ENCODE measurements around the gene TXNRD3. TPM values are rescaled to one million over a fixed set of nuclear protein-coding genes. Genes with fewer than 3 reads are reported as not detected.

Gene TXNRD3
- total RNA-seq, 2 donors from 2014 or later = 0.50 TPM

- ATAC-seq (no peak), DNase-seq (no peak)
- no peaks in the 10 kb centered on the region for H3K36me3 Mint-ChIP-seq (ENCODE audit: low read depth)
- no peak overlapping the region for H3K4me3 Mint-ChIP-seq
- H3K4me1 Mint-ChIP-seq = peaks cover 2% of the 10 kb centered on the region
- H3K27me3 Mint-ChIP-seq = peaks cover 27% of the 10 kb centered on the region
- H3K27ac Mint-ChIP-seq = no peak overlapping the region
- H3K9me3 ChIP-seq (ENCODE audit: control insufficient read depth, low read length, poor library complexity, severe bottlenecking) = peaks cover 2% of the 10 kb centered on the region
Observed at GRCh38 chr3:126665959-126666657, 11.2 kb upstream of the TXNRD3 start.

GRCh38 chr3:126665221-126665936 is 10.5 kb upstream of the TXNRD3 start:
- peaks cover 2% of the 10 kb centered on the region for H3K9me3 ChIP-seq (ENCODE audit: control insufficient read depth, low read length, poor library complexity, severe bottlenecking)
- no peak for ATAC-seq
- no peak for DNase-seq
- Mint-ChIP-seq H3K4me3 (no peak overlapping the region), H3K27ac (no peak overlapping the region), H3K4me1 (peaks cover 2% of the 10 kb centered on the region), H3K27me3 (peaks cover 35% of the 10 kb centered on the region), H3K36me3 (ENCODE audit: low read depth) (no peaks in the 10 kb centered on the region)

DNA sequence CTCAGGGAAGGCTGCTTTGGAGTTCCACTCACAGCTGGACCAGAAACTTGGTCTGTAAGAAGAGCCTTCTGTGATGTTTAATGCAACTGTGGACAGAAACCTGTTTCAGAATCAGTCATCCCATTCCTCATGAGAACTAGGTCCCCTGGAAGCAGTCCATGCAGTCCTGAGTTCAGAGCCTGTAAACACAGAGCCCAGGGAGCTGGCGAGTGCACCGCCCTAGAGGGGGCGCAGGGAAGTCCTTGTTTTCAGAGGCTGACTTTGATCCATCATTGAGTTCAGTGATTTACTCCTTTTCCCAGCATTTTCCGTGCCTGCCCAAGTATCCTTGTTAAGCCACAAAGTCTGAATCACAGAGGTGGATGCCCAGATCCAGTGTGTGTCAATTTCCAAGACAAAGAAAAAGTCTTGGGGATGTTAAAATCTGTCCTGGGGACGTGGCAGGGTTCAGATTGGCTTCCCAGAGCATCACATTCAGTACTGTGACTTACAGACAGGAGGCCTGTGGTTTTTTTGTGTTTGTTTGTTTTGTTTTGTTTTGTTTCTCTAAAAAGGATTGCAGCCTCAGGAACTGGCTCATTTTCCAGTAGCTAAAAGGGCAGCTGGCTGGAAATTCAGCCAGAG is 9.8 kb upstream of the TXNRD3 start:
- peaks cover 2% of the 10 kb centered on the region for H3K4me1 Mint-ChIP-seq
- DNase-seq (no peak), ATAC-seq (no peak)
- H3K4me3 Mint-ChIP-seq = no peak overlapping the region
- peaks cover 36% of the 10 kb centered on the region for H3K27me3 Mint-ChIP-seq
- H3K27ac Mint-ChIP-seq = no peak overlapping the region
- no peaks in the 10 kb centered on the region for H3K36me3 Mint-ChIP-seq (ENCODE audit: low read depth)
- H3K9me3 ChIP-seq (ENCODE audit: control insufficient read depth, low read length, poor library complexity, severe bottlenecking) = peaks cover 2% of the 10 kb centered on the region

DNA sequence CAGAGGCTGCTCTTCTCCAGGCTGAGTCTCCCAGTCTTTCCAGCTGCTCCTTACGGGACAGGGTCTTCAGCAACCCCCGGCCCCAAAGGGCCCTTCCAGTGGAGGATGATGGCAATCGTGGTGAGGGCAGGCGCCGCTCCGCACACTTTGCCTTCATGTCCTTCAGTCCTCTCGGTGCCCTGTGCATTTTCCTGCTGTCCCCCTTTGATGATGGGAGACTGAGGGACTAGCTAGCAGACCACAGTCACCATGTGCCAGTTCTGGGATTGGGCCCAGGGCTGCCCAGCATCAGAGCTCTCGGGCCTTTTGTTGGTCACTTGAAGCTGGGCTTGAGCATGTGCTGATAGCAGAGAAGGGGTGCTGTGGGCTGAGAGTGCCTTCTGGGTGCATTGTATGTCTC is 8.8 kb upstream of the TXNRD3 start:
- Mint-ChIP-seq H3K4me1 (peaks cover 2% of the 10 kb centered on the region), H3K27me3 (peaks cover 41% of the 10 kb centered on the region), H3K4me3 (no peak overlapping the region), H3K36me3 (ENCODE audit: low read depth) (no peaks in the 10 kb centered on the region), H3K27ac (no peak overlapping the region)
- H3K9me3 ChIP-seq (ENCODE audit: control insufficient read depth, low read length, poor library complexity, severe bottlenecking) = peaks cover 2% of the 10 kb centered on the region
- ATAC-seq (no peak), DNase-seq (no peak)

- Mint-ChIP-seq H3K27me3 (peaks cover 46% of the 10 kb centered on the region), H3K4me3 (no peak overlapping the region), H3K36me3 (ENCODE audit: low read depth) (no peaks in the 10 kb centered on the region), H3K4me1 (peaks cover 2% of the 10 kb centered on the region), H3K27ac (no peak overlapping the region)
- DNase-seq (no peak), ATAC-seq (no peak)
- H3K9me3 ChIP-seq (ENCODE audit: control insufficient read depth, low read length, poor library complexity, severe bottlenecking) = no peaks in the 10 kb centered on the region
Observed at GRCh38 chr3:126663257-126663656, 8.3 kb upstream of the TXNRD3 start.

DNA sequence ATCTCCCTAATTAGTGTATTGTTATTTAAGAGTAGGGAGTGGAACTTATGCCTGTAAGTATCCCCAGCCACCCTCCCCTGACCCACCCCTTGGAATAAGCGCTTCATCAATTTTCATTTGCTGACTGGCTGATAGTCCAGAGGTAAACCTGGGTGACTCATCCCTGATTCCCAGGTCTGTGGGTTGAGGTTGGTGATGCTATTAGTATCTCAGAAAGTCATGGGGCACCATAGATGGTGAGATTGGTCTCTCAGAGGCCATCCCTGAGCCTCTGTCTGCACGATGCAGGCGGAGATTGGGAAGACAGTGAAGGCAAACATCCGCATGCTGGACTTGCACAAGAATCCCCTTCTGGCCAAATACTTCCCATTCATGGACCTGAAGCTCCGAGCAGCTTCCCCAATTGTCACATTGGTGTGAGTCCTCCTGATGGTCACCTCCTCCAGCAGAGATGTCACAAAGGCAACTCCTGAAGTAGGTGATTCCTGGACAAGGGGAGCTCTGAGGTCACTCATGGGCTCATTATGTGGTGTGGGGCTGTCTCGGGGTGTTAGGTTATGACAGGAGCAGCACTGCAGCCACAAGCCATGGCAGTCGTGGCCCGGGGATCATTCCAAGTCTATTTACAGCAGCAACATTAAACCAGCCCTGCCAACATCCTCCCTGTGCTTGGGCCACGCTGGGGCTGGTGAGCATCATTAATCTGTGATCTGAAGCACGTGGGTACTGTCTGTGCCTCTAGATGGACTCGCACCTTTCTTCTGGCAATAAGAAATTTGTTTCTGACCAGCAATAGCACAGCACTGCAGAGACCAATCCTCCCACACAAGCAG is 6.8 kb upstream of the TXNRD3 start:
- ATAC-seq (no peak), DNase-seq (no peak)
- H3K4me3 Mint-ChIP-seq = no peak overlapping the region
- no peaks in the 10 kb centered on the region for H3K36me3 Mint-ChIP-seq (ENCODE audit: low read depth)
- no peaks in the 10 kb centered on the region for H3K9me3 ChIP-seq (ENCODE audit: control insufficient read depth, low read length, poor library complexity, severe bottlenecking)
- H3K27ac Mint-ChIP-seq = no peak overlapping the region
- H3K4me1 Mint-ChIP-seq = peaks cover 2% of the 10 kb centered on the region
- peaks cover 54% of the 10 kb centered on the region for H3K27me3 Mint-ChIP-seq

- H3K27ac Mint-ChIP-seq = no peak overlapping the region
- ATAC-seq = no peak
Observed at GRCh38 chr3:126659915-126660886, 5.3 kb upstream of the TXNRD3 start.

DNA sequence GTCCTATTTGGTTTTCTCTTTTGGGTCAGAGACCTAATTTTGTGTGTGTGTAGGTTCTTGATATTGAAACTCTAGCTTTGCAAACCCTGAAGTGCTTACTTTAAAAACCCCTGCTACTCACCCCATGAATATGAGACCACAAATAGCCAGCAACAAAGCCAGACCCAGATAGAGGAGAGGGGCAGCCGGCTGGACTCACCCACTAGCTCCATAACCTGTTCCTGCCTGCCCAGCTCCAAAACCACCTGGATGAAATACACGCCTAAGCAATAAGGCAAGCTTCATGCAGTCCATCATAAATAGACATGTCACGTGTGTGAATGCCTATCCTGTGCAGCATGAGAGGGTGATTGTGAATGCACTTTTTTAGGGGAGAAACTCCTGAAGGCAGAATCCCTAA is 3.7 kb upstream of the TXNRD3 start:
- no peaks in the 10 kb centered on the region for H3K36me3 Mint-ChIP-seq (ENCODE audit: low read depth)
- H3K9me3 ChIP-seq (ENCODE audit: control insufficient read depth, low read length, poor library complexity, severe bottlenecking) = no peaks in the 10 kb centered on the region
- H3K4me3 Mint-ChIP-seq = no peak overlapping the region
- ATAC-seq (no peak), DNase-seq (no peak)
- peaks cover 3% of the 10 kb centered on the region for H3K4me1 Mint-ChIP-seq
- H3K27me3 Mint-ChIP-seq = peaks cover 51% of the 10 kb centered on the region
- H3K27ac Mint-ChIP-seq = no peak overlapping the region

More at GRCh38 chr3:126659915-126660886, 5.3 kb upstream of the TXNRD3 start:
- Mint-ChIP-seq H3K27me3 (peaks cover 61% of the 10 kb centered on the region), H3K36me3 (ENCODE audit: low read depth) (no peaks in the 10 kb centered on the region), H3K4me3 (no peak overlapping the region), H3K4me1 (peaks cover under 1% of the 10 kb centered on the region)
- H3K9me3 ChIP-seq (ENCODE audit: control insufficient read depth, low read length, poor library complexity, severe bottlenecking) = no peaks in the 10 kb centered on the region
- DNase-seq = no peak

GRCh38 chr3:126657901-126658300 is 3.0 kb upstream of the TXNRD3 start:
- no peaks in the 10 kb centered on the region for H3K36me3 Mint-ChIP-seq (ENCODE audit: low read depth)
- no peaks in the 10 kb centered on the region for H3K9me3 ChIP-seq (ENCODE audit: control insufficient read depth, low read length, poor library complexity, severe bottlenecking)
- no peak overlapping the region for H3K27ac Mint-ChIP-seq
- H3K27me3 Mint-ChIP-seq = peaks cover 51% of the 10 kb centered on the region
- no peak for DNase-seq
- no peak for ATAC-seq
- H3K4me1 Mint-ChIP-seq = peaks cover 3% of the 10 kb centered on the region
- no peak overlapping the region for H3K4me3 Mint-ChIP-seq

DNA sequence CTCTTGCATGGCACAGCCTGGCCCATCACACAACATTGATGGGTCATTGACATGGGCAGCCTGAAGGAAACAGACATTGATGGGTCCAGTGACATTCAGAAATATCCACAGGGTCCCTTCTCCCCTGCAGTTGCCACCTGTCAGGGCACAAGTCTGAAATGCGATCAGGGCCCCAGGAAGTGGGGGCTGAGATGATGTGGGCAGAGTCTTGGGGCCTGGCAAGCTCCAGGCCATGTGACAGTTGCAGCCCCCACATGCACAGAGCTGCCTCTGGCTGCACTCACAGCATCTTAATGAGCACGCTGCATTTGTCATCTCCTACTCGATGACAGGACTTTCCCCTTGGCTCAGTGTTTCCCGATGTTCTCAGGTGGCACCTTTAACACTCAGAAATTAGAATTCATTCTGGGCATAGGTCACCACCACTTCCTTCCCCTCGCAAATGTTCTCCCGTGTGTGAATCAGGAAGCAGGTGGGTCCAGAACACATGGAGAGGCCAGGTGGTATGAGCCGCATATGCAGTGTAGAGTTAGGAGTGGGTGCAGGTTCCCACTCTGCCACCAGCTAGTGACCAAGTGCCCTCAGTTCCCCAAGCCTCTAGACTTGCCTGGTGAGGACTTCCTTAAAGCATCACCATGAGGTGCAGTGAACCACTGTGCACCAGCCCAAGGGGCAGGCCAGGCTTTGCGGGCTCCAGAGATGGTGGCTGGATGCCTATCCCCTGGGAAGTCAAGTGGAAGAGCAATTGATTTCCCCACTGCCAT is 1.6 kb upstream of the TXNRD3 start:
- no peak for ATAC-seq
- Mint-ChIP-seq H3K27ac (no peak overlapping the region), H3K4me1 (peaks cover 3% of the 10 kb centered on the region), H3K4me3 (no peak overlapping the region), H3K36me3 (ENCODE audit: low read depth) (no peaks in the 10 kb centered on the region), H3K27me3 (peaks cover 57% of the 10 kb centered on the region)
- no peak for DNase-seq
- no peaks in the 10 kb centered on the region for H3K9me3 ChIP-seq (ENCODE audit: control insufficient read depth, low read length, poor library complexity, severe bottlenecking)

GRCh38 chr3:126655887-126656286 is 963 bp upstream of the TXNRD3 start:
- ATAC-seq (no peak), DNase-seq (no peak)
- H3K9me3 ChIP-seq (ENCODE audit: control insufficient read depth, low read length, poor library complexity, severe bottlenecking) = no peaks in the 10 kb centered on the region
- Mint-ChIP-seq H3K4me1 (peaks cover 3% of the 10 kb centered on the region), H3K27me3 (peaks cover 60% of the 10 kb centered on the region), H3K27ac (peak overlapping the region; percentile 39), H3K4me3 (peak overlapping the region; percentile 89), H3K36me3 (ENCODE audit: low read depth) (no peaks in the 10 kb centered on the region)

Measured in T-helper 17 cell (primary cell).